Skeletal muscle satellite cell (primary cell): Measurements from ENCODE around the gene ARHGAP6.
"Not testable (repeated sequence)": the region's sequence is repeated elsewhere in the genome, so short reads cannot be mapped to it uniquely, and the experiment has no call there.

Experiments used
- H3K27me3 ChIP-seq: 2 replicates; pipeline ENCODE4 v1.7.0; 2013; ENCODE audit warnings: low read length; ENCODE audit not compliant: control insufficient read depth, insufficient read depth
- H3K36me3 ChIP-seq: 2 replicates; pipeline ENCODE4 v1.7.0; 2013; ENCODE audit warnings: mild to moderate bottlenecking, control low read depth, low read length; ENCODE audit not compliant: insufficient read depth
- H3K4me1 ChIP-seq: 2 replicates; pipeline ENCODE4 v1.7.0; 2013; ENCODE audit warnings: low read length; ENCODE audit not compliant: control insufficient read depth, insufficient read depth
- H3K4me2 ChIP-seq: 2 replicates; pipeline ENCODE4 v1.7.0; 2013; ENCODE audit warnings: mild to moderate bottlenecking, low read length
- H3K4me3 ChIP-seq: 2 replicates; pipeline ENCODE4 v1.7.0; 2013; ENCODE audit warnings: low read length
- H3K9ac ChIP-seq: 2 replicates; pipeline ENCODE4 v1.7.0; 2013; ENCODE audit warnings: mild to moderate bottlenecking, low read depth, low read length, moderate library complexity
- H3K9me3 ChIP-seq: replicated peaks from 2 replicates; pipeline ENCODE4 v1.7.0; 2013; ENCODE audit warnings: mild to moderate bottlenecking, control low read depth, low read length

The ARHGAP6 gene

DNA sequence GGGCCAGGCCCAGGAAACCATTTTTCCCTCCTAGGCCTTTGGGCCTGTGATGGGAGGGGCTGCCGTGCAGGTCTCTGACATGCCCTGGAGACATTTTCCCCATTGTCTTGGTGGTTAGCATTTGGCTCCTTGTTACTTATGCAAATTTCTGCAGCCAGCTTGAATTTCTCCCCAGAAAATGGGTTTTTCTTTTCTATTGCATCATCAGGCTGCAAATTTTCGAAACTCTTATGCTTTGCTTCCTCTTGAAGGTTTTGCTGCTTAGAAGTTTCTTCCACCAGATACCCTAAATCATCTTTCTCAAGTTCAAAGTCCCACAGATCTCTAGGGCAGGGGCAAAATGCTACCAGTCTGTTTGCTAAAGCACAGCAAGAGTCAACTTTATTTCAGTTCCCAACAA lies 430.3 kb downstream of the ARHGAP6 start:
- not testable (repeated sequence) for H3K4me1 ChIP-seq, H3K36me3 ChIP-seq, H3K4me2 ChIP-seq, H3K27me3 ChIP-seq, H3K9me3 ChIP-seq, H3K9ac ChIP-seq, H3K4me3 ChIP-seq

GRCh38 chrX:11215191-11215921 lies 450.4 kb downstream of the ARHGAP6 start:
- H3K27me3 ChIP-seq, result no peaks in the 10 kb centered on the region
- H3K4me3 ChIP-seq, result no peak overlapping the region
- H3K4me1 ChIP-seq, result no peaks in the 10 kb centered on the region
- H3K9me3 ChIP-seq, result no peaks in the 10 kb centered on the region
- no peak overlapping the region for H3K9ac ChIP-seq
- H3K4me2 ChIP-seq, result no peak overlapping the region
- H3K36me3 ChIP-seq, result no peaks in the 10 kb centered on the region

DNA sequence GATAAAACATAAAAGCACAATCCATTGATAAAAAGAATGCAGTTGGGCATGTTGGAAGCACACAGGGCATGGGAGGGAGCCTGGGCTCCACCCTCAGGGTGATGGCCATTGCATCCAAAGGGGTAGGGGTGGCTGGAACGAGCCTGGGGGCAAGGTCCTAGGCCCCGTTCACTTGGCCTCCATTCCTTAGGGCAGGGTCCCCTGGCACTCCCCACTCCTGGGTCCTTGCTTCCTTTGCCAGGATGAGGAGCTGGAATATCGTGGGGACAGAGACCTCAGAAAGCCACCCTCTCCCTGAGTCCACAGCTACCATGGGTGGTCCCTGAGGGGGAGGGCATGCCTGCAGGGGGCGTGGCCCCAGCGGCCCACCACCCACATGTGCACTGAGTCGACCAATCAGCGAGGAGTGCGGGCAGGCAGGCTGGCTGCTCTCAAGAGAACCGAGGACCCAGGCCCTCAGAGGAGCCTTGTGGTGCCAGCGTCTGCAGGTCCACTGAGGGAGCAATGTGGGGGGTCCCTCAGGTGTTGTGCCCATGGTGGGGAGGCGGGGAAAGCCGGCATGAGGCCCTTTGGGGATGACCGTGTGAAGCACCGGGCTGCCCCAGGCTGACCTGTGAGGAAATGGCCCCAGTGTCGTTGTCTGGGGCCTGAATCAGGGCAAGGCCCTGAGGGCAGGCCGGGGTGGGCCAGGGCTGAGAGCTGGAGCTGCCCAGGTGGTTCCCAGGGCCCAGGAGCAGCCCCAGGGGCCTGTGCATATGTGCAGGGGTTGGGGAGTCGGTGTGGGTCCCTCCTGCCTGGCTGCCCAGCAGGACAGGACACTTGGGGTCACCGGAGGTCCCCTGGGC lies 451.2 kb downstream of the ARHGAP6 start:
- H3K4me3 ChIP-seq, result no peak overlapping the region
- no peak overlapping the region for H3K4me2 ChIP-seq
- H3K27me3 ChIP-seq, result no peaks in the 10 kb centered on the region
- no peak overlapping the region for H3K9ac ChIP-seq
- no peaks in the 10 kb centered on the region for H3K9me3 ChIP-seq
- no peaks in the 10 kb centered on the region for H3K4me1 ChIP-seq
- H3K36me3 ChIP-seq, result no peaks in the 10 kb centered on the region

DNA sequence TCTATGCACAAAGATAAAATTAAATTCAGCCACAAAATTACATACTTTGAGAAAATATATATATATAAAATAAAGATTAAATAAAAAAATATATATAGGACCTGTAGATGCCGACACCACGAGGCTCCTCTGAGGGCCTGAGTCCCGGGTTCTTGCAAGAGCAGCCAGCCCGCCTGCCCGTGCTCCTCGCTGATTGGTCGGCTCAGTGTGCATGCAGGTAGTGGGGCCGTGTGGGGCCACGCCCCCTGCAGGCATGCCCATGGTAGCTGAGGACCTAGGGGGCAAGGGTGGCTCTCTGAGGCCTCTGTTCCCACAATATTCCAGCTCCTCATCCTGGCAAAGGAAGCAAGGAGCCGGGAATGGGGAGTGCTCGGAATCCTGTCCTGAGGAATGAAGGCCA lies 453.0 kb downstream of the ARHGAP6 start:
- H3K9me3 ChIP-seq, result no peaks in the 10 kb centered on the region
- no peaks in the 10 kb centered on the region for H3K36me3 ChIP-seq
- H3K27me3 ChIP-seq, result no peaks in the 10 kb centered on the region
- H3K4me1 ChIP-seq, result no peaks in the 10 kb centered on the region
- H3K4me3 ChIP-seq, result no peak overlapping the region
- H3K4me2 ChIP-seq, result no peak overlapping the region
- no peak overlapping the region for H3K9ac ChIP-seq

DNA sequence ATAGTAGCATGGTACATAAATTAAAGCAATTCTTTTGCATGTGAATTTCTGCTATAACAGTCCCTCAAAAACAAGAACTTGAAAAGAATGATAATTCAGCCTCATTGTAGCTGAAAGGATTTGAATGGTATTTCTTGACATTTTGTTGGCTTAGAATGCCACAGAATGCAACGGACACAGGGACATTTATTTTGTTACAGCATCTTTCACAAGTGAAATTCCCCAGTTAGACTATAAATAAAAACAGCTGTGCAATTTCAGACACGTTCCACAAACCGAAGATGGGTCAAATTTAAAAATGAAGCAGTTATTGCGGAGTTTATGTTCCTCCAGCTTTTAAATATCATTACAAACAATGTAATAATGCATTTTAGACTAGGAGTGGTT lies 455.3 kb downstream of the ARHGAP6 start:
- Histone ChIP-seq H3K4me2 (no peak overlapping the region), H3K27me3 (no peaks in the 10 kb centered on the region), H3K9me3 (no peaks in the 10 kb centered on the region), H3K36me3 (no peaks in the 10 kb centered on the region), H3K4me3 (no peak overlapping the region), H3K4me1 (no peaks in the 10 kb centered on the region), H3K9ac (no peak overlapping the region)

- no peak overlapping the region for H3K4me2 ChIP-seq
- H3K9me3 ChIP-seq, result no peaks in the 10 kb centered on the region
- H3K36me3 ChIP-seq, result no peaks in the 10 kb centered on the region
Observed at GRCh38 chrX:11209798-11210414, 455.8 kb downstream of the ARHGAP6 start.

GRCh38 chrX:11206716-11207115 lies 459.0 kb downstream of the ARHGAP6 start:
- Histone ChIP-seq H3K4me1 (no peaks in the 10 kb centered on the region), H3K36me3 (no peaks in the 10 kb centered on the region), H3K9ac (no peak overlapping the region), H3K27me3 (no peaks in the 10 kb centered on the region), H3K4me2 (no peak overlapping the region), H3K9me3 (no peaks in the 10 kb centered on the region), H3K4me3 (no peak overlapping the region)

More at GRCh38 chrX:11209798-11210414, 455.8 kb downstream of the ARHGAP6 start:
- Histone ChIP-seq H3K27me3 (no peaks in the 10 kb centered on the region), H3K9ac (no peak overlapping the region), H3K4me1 (no peaks in the 10 kb centered on the region), H3K4me3 (no peak overlapping the region)

DNA sequence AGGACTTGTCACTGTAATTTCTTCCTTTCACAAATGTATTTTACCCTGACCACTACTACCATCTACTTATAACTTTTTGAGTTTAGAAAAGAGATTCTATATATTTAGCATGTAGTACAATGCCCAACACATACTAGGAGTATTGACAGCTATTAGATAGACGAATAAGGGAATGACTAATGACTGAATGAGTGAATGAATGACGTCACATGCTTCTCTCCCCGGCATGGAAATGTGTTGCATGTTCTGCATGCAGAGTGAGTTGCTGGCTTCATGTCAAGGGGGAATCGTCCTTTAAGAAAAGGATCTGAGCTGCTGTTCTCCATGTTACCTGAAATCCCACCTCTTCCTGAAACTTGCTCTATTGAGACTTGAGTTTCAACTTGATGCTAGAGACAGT lies 459.9 kb downstream of the ARHGAP6 start:
- H3K9me3 ChIP-seq, result no peaks in the 10 kb centered on the region
- H3K27me3 ChIP-seq, result no peaks in the 10 kb centered on the region

DNA sequence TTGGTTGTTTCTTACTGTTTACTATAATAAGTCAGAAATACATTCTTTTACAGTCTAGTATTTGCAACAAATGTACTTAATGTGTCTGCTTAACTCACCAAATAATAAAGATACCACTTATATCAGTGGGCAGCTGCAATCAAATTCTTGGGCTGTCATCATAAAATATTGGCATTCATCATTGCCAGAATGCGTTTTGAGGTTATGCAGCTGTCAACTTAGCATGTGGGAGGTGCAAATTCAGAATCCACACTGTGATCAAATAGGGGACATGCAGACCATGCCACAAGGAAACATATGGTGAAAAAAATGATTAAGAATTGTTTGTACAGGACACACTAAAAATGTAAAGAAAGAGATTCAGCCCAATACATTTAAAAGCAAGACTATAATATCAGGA lies 468.0 kb downstream of the ARHGAP6 start:
- no peak overlapping the region for H3K4me2 ChIP-seq

More for the DNA sequence above, 459.9 kb downstream of the ARHGAP6 start:
- Histone ChIP-seq H3K4me1 (no peaks in the 10 kb centered on the region), H3K4me2 (no peak overlapping the region), H3K9ac (no peak overlapping the region), H3K36me3 (no peaks in the 10 kb centered on the region), H3K4me3 (no peak overlapping the region)

DNA sequence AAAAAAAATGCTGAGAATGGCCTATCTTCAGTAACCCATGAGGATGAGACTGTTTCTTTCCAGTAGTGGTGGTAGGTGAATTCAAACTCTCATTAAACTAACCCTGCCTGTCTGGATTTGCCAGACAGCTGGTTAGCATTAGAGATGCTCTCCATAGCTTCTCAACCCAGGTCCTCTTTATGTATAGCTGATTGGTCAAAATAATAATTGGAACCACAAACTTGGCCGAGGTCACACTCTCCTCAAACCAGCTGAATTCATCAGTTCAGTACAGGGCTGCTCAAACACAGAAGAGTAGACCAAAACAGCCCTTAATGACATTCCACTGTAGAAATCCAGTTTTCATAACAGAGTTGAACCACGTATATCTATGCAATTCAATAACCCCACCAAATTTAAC lies 469.2 kb downstream of the ARHGAP6 start:
- Histone ChIP-seq H3K9me3 (no peaks in the 10 kb centered on the region), H3K4me1 (peaks cover 8% of the 10 kb centered on the region), H3K36me3 (no peaks in the 10 kb centered on the region), H3K9ac (no peak overlapping the region), H3K4me2 (no peak overlapping the region), H3K4me3 (no peak overlapping the region), H3K27me3 (no peaks in the 10 kb centered on the region)

More for the DNA sequence above, 468.0 kb downstream of the ARHGAP6 start:
- Histone ChIP-seq H3K27me3 (no peaks in the 10 kb centered on the region), H3K9me3 (no peaks in the 10 kb centered on the region), H3K36me3 (no peaks in the 10 kb centered on the region), H3K9ac (no peak overlapping the region), H3K4me1 (peaks cover 8% of the 10 kb centered on the region), H3K4me3 (no peak overlapping the region)

DNA sequence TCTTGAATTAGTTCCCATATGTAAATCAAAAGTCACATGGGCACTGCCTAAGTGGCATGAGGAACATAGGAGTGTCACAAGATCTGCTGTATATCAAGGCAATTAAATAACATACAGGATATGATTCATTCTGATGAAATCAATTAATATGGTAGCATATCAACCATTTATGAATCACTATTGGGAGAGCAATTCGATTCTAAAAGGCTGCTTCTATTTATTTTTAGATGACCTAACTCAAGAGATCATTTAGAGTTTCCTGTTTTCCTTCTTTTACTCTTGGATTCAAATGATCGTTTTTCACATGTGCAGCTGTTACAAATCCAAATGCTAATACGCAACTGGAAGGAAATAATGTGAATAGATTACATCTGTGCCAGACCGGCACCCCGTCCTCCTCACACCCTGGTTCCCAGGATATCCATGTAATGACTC lies 472.7 kb downstream of the ARHGAP6 start:
- H3K27me3 ChIP-seq, result no peaks in the 10 kb centered on the region
- no peak overlapping the region for H3K9ac ChIP-seq
- H3K4me3 ChIP-seq, result no peak overlapping the region
- peaks cover 22% of the 10 kb centered on the region for H3K4me1 ChIP-seq
- no peaks in the 10 kb centered on the region for H3K9me3 ChIP-seq
- H3K4me2 ChIP-seq, result no peak overlapping the region
- H3K36me3 ChIP-seq, result no peaks in the 10 kb centered on the region
